Stimulated activated naive CD4-positive, alpha-beta T cell treated with Interleukin-2 at 50 U/mL for 16 hours (primary cell): ENCODE data around the gene BZW1.

Experiments
- DNase-seq: peaks from one replicate; lab custom pipeline; 2025; lab: John Stamatoyannopoulos, UW

BZW1 gene

GRCh38 chr2:200839513-200839912 lies 27.8 kb downstream of the BZW1 start:
- DNase-seq, result no peak

- no peak for DNase-seq
These were observed 32.6 kb downstream of the BZW1 start for GRCh38 chr2:200843993-200844948.

GRCh38 chr2:200845194-200845593 lies 33.5 kb downstream of the BZW1 start:
- DNase-seq, result no peak

- DNase-seq, result no peak
These were observed 34.1 kb downstream of the BZW1 start for GRCh38 chr2:200845669-200846325.

GRCh38 chr2:200847269-200847668 lies 35.6 kb downstream of the BZW1 start:
- DNase-seq, result no peak

DNA sequence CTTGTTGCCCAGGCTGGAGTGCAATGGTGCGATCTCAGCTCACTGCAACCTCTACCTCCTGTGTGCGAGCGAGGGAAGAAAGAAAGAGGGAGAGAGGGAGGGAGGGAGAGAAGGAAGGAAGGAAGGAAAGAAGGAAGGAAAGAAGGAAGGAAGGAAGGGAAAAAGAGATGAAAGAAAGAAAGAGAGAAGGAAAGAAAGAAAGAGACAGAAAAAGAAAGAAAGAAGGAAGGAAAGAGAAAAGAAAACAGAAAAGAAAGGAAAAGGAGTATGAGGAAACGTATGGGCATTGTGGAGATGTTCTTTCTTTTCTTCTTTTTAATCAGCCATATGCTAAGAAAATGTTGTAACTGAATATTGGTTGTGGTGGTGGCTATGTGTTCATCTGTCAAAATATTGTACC lies 36.2 kb downstream of the BZW1 start:
- no peak for DNase-seq

DNA sequence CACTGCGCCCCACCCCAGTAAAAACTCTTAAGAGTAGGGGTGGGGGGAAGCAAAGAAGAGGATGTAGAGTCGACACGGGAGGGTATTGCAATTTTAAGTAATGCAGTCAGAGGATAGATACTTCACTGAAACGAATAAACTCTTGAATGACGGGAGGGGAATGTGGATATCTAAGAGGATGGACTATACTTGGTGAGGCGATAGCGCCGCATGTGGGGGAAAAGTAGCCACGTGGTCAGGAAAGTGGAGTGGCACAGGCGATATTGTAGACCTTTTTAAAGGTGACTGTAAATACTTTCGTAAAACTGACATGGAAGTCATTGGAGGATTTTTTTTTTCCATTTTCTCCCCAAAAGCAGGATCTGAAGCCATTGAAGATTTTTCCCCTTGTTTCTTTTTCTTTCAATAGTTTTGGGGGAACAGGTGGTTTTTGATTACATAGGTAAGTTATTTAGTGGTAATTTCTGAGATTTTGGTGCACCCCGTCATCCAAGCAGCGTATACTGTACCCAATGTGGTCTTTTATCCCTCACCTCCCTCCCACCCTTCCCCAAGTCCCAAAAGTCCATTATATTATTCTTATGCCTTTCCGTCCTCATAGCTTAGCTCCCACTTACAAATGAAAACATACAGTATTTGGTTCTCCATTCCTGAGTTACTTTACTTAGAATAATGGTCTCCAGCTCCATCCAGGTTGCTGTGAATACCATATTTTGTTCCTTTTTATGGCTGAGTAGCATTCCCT lies 39.0 kb downstream of the BZW1 start:
- no peak for DNase-seq

DNA sequence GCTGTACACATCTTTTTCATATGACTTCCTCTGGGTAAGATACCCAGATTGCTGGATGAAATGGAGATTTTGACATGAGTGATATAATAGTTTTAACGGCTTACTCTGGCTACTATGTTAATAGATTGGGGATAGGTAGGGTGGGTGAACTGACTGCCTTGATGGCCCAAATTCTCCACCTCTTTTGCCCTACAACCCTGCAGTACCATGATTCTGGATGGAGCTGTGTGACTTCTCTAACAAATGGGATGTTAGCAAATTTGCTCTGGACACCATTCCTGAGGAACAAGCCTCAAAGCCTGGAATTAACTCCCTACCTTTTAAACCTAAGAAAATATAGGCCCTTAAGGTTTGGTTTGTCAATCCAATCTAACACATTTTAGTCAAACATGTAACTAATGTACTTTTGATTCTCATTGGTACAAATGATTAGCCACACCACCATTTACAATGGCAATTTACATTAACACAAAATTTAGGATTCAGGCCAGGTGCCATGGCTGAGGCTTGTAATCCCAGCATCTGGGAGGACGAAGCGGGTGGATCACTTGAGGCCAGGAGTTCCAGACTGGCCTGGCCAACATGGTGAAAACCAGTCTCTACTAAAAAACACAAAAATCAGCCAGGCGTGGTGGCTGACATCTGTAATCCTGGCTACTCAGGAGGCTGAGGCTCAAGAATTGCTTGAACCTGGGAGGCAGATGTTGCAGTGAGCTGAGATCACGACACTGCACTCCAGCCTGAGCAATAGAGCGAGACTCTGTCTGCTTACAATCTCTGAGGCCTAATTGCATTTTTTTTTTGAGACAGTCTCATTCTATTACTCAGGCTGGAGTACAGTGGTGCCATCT lies 39.9 kb downstream of the BZW1 start:
- no peak for DNase-seq

- DNase-seq, result no peak
These were observed 40.9 kb downstream of the BZW1 start for GRCh38 chr2:200852605-200853004.

- DNase-seq, result no peak
These were observed 45.1 kb downstream of the BZW1 start for GRCh38 chr2:200856806-200857205.

- DNase-seq, result peak; percentile 5
These were observed 48.5 kb downstream of the BZW1 start for GRCh38 chr2:200860092-200860795.

DNA sequence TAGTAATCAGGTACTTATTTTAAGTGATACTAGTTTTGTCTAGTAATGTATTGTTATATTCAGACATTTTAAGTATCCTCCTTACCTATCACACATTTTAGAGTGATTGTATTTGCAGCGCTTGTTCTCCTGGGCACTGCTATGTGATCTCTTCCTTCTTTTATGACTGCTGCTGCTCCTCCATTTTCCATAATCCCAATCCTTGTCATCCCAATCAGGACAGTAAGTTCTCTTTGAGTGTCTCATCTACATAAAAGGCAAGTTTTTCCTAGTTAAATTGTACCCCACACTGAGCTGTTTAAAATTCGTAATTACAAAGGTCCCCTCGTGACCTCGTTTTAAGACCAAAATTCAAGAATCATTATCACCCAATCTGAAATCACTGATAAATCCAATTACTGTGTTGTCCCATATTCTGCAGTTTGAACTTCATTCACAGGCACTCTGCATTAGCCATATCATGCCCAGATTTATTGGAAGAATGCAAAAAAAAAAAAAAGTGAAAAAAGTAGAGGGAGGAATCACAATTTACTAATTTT lies 50.0 kb downstream of the BZW1 start:
- no peak for DNase-seq

DNA sequence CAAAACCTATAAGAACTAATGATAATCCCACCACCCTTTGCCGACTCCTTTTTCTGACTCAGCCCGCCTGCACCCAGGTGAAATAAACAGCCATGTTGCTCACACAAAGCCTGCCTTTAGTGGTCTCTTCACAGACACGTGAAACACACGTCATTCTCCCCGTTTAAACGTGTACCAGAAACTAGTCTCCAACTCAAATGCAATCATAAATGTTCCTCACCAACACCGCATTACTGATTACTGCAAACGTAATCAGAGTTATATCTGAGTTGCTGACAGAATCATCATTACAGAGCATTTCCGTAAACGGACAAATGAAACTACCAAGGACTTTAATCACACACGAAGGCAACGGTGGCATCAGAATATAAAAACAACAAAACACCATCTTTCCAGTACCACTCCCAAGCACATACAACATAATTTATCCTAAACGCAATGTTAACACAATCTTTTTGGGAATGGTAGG lies 50.9 kb downstream of the BZW1 start:
- DNase-seq, result peak; percentile 59

DNA sequence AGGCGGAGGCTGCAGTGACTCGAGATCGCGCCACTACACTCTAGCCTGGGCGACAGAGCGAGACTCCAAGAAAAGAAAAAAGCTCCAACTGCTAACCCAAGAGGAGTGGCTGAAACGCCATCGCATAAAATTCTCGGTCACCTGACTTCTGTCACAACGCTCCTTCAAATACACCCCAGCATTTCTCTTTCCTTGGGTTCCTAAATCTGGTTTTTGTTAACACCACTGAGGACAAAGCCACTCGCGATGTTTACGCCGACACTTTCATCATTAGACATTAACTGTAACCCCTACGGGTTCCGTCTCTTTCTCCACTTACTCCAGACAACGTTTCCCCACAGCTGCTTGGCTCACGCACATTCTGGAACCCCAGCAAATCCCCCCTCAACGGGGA lies 52.1 kb downstream of the BZW1 start:
- DNase-seq, result peak; percentile 33

DNA sequence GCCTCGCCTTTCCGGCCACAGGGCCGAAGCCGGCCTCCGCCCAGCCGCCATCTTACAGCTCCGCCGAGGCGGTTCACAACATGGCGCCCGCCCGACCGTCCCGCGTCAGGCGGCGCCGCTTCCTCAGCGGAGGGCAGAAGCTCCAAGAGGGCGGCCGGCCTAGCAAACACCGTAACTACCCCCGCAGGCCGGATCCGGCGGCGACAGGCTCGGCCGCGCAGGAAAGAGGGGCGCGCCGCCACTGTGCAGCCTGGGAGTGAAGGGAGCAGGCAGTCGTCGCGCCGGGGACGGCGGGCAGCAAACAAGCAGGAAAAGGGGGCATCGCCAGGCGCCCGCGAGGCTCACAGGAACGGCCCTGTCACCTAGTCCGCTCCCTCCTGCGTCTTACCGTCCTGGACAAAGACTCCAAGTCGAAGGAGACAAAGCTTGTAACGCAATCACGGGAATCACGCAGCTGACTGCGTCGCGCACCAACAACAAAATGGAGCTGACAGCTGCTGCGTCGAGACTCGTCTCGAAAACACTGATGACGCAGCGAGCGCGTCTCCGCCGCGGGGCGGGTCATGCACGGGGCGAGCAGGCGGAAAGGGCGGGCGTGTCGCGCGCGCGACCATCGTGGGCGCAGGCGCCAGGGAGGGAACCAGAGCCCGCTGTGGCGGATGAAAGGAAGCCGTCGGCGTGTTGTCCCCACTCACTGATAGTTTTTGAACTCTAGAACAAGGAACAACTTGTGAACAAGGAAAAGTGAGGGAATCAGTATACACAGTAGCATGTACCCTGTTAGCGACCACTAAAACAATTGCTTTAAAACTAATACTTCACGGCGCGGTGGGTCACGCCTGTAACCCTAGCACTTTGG lies 52.7 kb downstream of the BZW1 start, which contains the start of gene CLK1:
TSS of gene CLK1 (minus strand) at position 483 of the 859 bp plus-strand sequence. CDS start 2,796 bp downstream, outside the sequence.
- DNase-seq, result peak; percentile 94

GRCh38 chr2:200869014-200869413 lies 57.3 kb downstream of the BZW1 start:
- no peak for DNase-seq

DNA sequence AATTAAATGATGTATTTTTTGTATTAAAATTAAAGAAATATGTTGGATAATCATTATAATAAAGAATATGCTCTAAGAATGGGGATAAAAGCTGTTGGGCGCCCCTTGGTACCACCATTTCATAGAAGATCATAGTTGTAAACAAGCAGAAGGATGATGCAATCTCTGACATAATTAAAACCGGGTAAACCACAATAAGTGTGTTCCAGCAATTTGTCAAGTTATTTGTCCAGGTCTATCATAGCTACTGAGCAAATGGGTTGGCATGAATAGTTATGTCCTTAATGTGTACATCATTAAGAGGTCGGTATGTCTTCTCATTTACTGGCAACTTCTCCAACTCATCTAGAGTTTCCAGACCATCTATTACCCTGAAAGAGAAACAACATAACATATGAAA lies 59.4 kb downstream of the BZW1 start:
- DNase-seq, result no peak

GRCh38 chr2:200873560-200873959 lies 61.9 kb downstream of the BZW1 start:
- no peak for DNase-seq
